Type B pancreatic cell (in vitro differentiated cells): ENCODE measurements around the gene GATAD2B. TPM values are rescaled to one million over a fixed set of nuclear protein-coding genes. Genes with fewer than 3 reads are reported as not detected.

ENCODE experiments used
- DNase-seq: peaks from one replicate; pipeline ENCODE4 v3.0.0; 2021; ENCODE audit warnings: mixed read lengths; ENCODE audit not compliant: unreplicated experiment; ENCODE audit errors: extremely low spot score
- H3K27ac Mint-ChIP-seq: 2 replicates; pipeline ENCODE4 v1.8.0; 2021; ENCODE audit warnings: mild to moderate bottlenecking, mixed read lengths
- H3K27me3 Mint-ChIP-seq: 2 replicates; pipeline ENCODE4 v1.8.0; 2021; ENCODE audit warnings: mixed read lengths
- H3K36me3 Mint-ChIP-seq: 2 replicates; pipeline ENCODE4 v1.8.0; 2021; ENCODE audit warnings: mixed read lengths
- H3K4me1 Mint-ChIP-seq: one replicate; pipeline ENCODE4 v1.8.0; 2021; ENCODE audit warnings: mixed read lengths; ENCODE audit not compliant: unreplicated experiment
- H3K4me3 Mint-ChIP-seq: 2 replicates; pipeline ENCODE4 v1.8.0; 2021; ENCODE audit warnings: mild to moderate bottlenecking, mixed read lengths
- H3K9me3 Mint-ChIP-seq: 2 replicates; pipeline ENCODE4 v1.8.0; 2021; ENCODE audit warnings: mixed read lengths
- CTCF ChIP-seq: fragments of 200-600 bp; sonication (generic); conservative IDR thresholded peaks from 2 replicates; pipeline ENCODE4 v1.5.0; 2021; ENCODE audit warnings: antibody characterized with exemption, mild to moderate bottlenecking
- total RNA-seq: library from RNA; stranded (reverse); gene quantifications from 2 replicates; pipeline ENCODE4 v1.2.1, GENCODE V29; 2021; ENCODE audit warnings: low replicate concordance

Gene GATAD2B
- total RNA-seq, 1 donor from 2014 or later, result 51.4 TPM

GRCh38 chr1:153793973-153794615, 128.7 kb downstream of the GATAD2B start:
- Mint-ChIP-seq H3K4me1 (peaks cover 17% of the 10 kb centered on the region), H3K4me3 (no peak overlapping the region), H3K36me3 (no peaks in the 10 kb centered on the region), H3K9me3 (no peaks in the 10 kb centered on the region), H3K27me3 (no peaks in the 10 kb centered on the region), H3K27ac (peak overlapping the region; percentile 37)
- no peak for TF ChIP-seq CTCF
- no peak for DNase-seq

DNA sequence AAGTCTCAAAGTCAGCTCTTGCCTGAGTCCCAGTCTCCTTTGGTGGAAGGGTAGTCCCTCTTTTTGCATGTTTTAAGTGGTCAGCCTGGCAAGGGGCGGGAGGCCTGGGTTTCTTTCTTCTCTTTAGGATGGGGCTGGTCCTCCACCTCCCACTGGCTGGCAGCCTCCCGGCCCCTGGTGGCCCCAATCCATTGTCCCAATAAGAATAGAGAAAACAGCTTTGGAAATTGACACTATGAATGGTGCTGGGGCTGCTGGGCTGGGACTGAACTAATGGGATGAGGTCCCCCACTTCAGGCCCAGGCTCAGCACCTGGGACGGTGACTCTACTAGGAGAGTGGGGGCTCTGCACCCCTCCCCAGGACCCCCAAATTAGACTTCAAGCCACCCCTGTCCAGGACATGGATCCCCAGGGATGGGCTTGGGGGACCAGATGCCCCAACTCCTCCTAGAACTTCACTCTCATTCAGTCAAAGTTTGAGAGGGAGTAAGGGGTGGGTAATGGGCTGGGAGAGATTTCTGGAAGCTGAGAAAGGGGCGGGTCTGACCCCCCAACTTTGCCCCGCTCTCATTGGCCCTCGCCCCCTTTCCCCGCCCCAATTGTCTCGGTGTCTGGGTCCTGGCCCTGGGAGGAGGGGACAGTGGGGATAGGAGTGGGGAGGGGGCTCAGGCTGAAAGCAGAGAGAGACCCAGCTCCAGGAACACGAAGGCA, 129.4 kb downstream of the GATAD2B start:
- H3K36me3 Mint-ChIP-seq, result no peaks in the 10 kb centered on the region
- H3K4me1 Mint-ChIP-seq, result peaks cover 17% of the 10 kb centered on the region
- H3K27ac Mint-ChIP-seq, result no peak overlapping the region
- no peak overlapping the region for H3K4me3 Mint-ChIP-seq
- no peak for TF ChIP-seq CTCF
- DNase-seq, result no peak
- no peaks in the 10 kb centered on the region for H3K9me3 Mint-ChIP-seq
- no peaks in the 10 kb centered on the region for H3K27me3 Mint-ChIP-seq

GRCh38 chr1:153792631-153793041, 130.1 kb downstream of the GATAD2B start:
- Mint-ChIP-seq H3K4me3 (no peak overlapping the region), H3K27me3 (no peaks in the 10 kb centered on the region), H3K36me3 (no peaks in the 10 kb centered on the region), H3K4me1 (peaks cover 19% of the 10 kb centered on the region), H3K9me3 (no peaks in the 10 kb centered on the region), H3K27ac (no peak overlapping the region)
- DNase-seq, result no peak
- no peak for TF ChIP-seq CTCF

DNA sequence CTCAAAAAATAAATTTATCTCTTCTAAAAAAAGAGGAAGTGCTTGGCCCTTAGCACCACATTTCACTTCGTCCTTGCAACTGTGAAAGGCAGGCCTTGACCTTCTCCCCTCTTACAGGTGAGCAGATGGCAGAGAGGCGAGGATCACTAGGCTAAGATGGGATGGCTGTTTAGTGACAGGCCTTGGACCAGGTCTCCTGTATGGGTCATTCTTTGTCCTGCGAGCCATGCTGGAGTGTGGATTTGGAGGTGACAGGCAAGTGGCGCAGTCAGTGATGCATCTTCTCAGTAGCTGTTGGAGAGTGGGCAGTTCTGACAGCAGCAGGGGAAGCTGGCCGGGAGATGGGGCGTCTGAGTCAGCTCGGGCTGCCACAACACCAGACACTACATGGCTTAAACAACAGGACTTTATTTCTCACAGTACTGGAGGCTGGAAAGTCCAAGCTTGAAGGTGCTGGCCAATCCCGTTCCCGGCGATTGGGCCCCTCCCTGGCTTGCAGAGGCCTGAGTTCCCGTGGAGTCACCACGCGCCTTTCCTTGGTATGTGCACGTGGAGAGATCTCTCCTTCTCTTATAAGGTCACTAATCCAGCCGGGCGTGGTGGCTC, 131.0 kb downstream of the GATAD2B start:
- no peak overlapping the region for H3K27ac Mint-ChIP-seq
- no peaks in the 10 kb centered on the region for H3K9me3 Mint-ChIP-seq
- H3K36me3 Mint-ChIP-seq, result no peaks in the 10 kb centered on the region
- DNase-seq, result no peak
- H3K4me3 Mint-ChIP-seq, result no peak overlapping the region
- H3K4me1 Mint-ChIP-seq, result peaks cover 16% of the 10 kb centered on the region
- no peak for TF ChIP-seq CTCF
- H3K27me3 Mint-ChIP-seq, result no peaks in the 10 kb centered on the region

- no peak for DNase-seq
- H3K4me3 Mint-ChIP-seq, result no peak overlapping the region
- H3K27me3 Mint-ChIP-seq, result no peaks in the 10 kb centered on the region
- TF ChIP-seq CTCF, result no peak
- no peaks in the 10 kb centered on the region for H3K9me3 Mint-ChIP-seq
- H3K36me3 Mint-ChIP-seq, result no peaks in the 10 kb centered on the region
- no peak overlapping the region for H3K27ac Mint-ChIP-seq
- peaks cover 16% of the 10 kb centered on the region for H3K4me1 Mint-ChIP-seq
Measured at GRCh38 chr1:153790966-153791647, 131.7 kb downstream of the GATAD2B start.
